Lung microvascular endothelial cell (primary cell): Measurements from ENCODE around the gene XAB2. TPM values are rescaled to one million over a fixed set of nuclear protein-coding genes. Genes with fewer than 3 reads are reported as not detected.

Source experiments
- DNase-seq, 2 donors: peaks; one replicate each; pipeline versions ENCODE4 v3.0.0 to v3.0.0-alpha.2; 2010; ENCODE audit warnings: low read depth in 2 of 2
- total RNA-seq: library from RNA; depleted of rRNA; stranded (reverse); fragments of >200 nt; gene quantifications from 2 replicates; pipeline ENCODE4 v1.2.1, GENCODE V29; 2014

Gene XAB2
- total RNA-seq, 1 donor from 2014 or later = 17.3 TPM

- no peak for DNase-seq
These were observed 20.8 kb upstream of the XAB2 start for GRCh38 chr19:7650148-7650547.

- DNase-seq = no peak
These were observed 19.1 kb upstream of the XAB2 start for GRCh38 chr19:7648265-7649014.

- no peak for DNase-seq
These were observed 17.8 kb upstream of the XAB2 start for GRCh38 chr19:7647156-7647555.

GRCh38 chr19:7646426-7646700, 17.0 kb upstream of the XAB2 start:
- no peak for DNase-seq

GRCh38 chr19:7645656-7646425, 16.5 kb upstream of the XAB2 start:
- no peak for DNase-seq

- DNase-seq = no peak
These were observed 15.8 kb upstream of the XAB2 start for GRCh38 chr19:7645163-7645562.

- no peak for DNase-seq
These were observed 15.2 kb upstream of the XAB2 start for GRCh38 chr19:7644550-7644877.

GRCh38 chr19:7643629-7644549, 14.5 kb upstream of the XAB2 start:
- DNase-seq = peak in 1 of 2 donors; percentile 31

- no peak for DNase-seq
These were observed 13.7 kb upstream of the XAB2 start for GRCh38 chr19:7643031-7643415.

GRCh38 chr19:7642295-7643030, 13.1 kb upstream of the XAB2 start:
- no peak for DNase-seq

- no peak for DNase-seq
These were observed 12.2 kb upstream of the XAB2 start for GRCh38 chr19:7641290-7642276.

- DNase-seq = no peak
These were observed 11.5 kb upstream of the XAB2 start for GRCh38 chr19:7640803-7641202.

GRCh38 chr19:7639863-7640348, 10.6 kb upstream of the XAB2 start:
- no peak for DNase-seq

GRCh38 chr19:7638802-7639465, 9.6 kb upstream of the XAB2 start:
- DNase-seq = no peak

GRCh38 chr19:7637374-7638256, 8.3 kb upstream of the XAB2 start:
- peak in 1 of 2 donors; percentile 45 for DNase-seq

GRCh38 chr19:7636691-7637373, 7.5 kb upstream of the XAB2 start, which contains the start of gene STXBP2:
TSS of gene STXBP2 (plus strand) at chr19:7637110. CDS start at chr19:7637150, 40 bp downstream.
- DNase-seq = peak; percentile 35 to 72

- no peak for DNase-seq
These were observed 7.0 kb upstream of the XAB2 start for GRCh38 chr19:7636317-7636690.

- DNase-seq = no peak
These were observed 6.3 kb upstream of the XAB2 start for GRCh38 chr19:7635670-7636069.
